GM19397 (cell line): Measurements from ENCODE around the gene IL4I1.
"Not testable (repeated sequence)": the region's sequence is repeated elsewhere in the genome, so short reads cannot be mapped to it uniquely, and the experiment has no call there.

Experiments used
- ATAC-seq: cut with Tn5 transposase; IDR thresholded peaks from one replicate; pipeline ENCODE4 v1.9.1; 2021; ENCODE audit warnings: mild to moderate bottlenecking, moderate library complexity; ENCODE audit not compliant: unreplicated experiment

IL4I1 gene

GRCh38 chr19:49924881-49925210, 28.2 kb upstream of the IL4I1 start:
- not testable (repeated sequence) for ATAC-seq

DNA sequence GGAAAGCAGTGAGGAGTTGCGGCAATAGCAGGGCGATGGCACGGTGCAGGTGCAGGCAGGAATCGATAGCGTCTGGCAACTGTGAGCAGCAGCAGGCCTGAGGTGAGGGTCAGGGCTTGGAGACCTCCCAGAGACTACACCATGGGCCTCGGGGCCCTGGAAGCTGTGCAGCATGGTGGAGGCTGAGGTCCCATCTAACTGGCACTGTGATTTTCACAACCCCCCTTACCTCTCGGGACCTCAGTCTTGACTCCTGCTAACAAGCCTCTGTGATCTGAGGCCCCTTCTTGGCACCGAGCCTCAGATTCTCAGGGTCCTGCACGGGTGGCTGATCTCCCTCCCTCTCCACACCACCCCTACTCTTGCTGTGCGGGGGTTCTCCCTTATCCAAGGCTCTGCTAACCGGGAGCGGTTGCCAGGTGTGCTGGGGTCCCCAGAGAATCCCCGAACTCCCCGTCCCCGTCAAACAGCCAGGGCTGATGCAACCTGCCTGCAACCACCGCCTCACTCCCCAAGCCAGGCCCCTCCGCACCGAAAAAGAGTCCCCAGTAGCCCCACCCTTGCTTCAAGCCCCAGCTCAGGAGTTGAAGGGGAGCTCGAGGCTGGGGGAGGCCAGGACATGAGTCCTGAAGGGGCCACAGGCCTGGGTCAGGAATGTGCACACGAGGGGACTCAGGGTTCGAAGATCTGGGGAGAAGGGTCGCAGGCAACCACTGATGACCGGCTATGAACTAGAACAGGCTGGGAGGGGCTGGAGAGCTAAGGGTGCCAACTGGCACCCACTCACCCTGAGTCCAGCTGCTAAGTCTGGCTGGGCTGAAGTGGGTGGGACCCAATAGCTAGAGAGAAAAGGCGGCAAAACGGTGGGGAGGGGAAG, 27.6 kb upstream of the IL4I1 start:
- ATAC-seq, result no peak

DNA sequence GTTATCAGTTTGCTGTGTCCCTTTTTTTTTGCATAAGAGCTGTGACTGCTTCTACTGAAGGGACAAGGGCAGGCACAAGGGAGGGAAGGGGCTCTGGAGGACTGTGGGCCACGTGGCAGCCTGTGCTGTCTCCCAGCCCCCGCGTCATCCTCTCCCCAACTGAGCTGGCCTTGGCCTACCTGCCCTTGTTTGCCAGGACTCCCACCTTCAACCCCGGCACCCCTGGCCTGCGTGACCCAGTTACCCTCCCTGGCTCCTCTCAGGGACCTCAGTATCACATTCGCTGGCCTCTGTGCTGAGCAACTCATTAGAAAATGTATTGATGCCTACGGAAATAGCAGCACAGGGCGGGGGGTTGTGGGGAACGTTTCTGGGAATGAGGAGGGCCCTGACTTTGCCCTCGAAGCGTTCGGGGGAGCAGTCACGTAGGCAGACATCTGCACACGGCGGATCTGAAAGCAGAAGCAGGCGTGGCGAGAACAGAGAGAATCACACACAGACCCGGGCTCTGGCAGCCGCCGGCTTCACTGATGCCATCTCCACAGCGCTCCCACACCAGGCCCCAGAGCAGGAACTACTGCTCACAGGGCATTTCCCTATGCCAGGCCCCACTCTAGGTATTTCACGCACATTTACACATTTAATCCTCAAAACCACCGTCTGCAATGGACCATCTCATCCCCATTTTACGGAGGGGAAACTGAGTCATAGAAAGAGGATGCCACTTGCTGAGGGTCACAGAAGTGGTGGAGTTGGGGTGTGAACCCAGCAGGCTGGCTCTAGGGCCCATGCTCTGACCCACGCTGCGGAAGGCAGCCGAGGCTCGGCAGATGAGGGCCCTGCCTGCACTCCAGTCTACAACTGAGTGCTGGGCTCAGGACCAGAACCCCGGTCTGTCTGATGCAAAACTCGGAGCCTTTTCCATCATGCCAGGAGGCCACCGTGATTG, 26.6 kb upstream of the IL4I1 start:
- ATAC-seq, result no peak

GRCh38 chr19:49921871-49922795, 25.4 kb upstream of the IL4I1 start:
- no peak for ATAC-seq

DNA sequence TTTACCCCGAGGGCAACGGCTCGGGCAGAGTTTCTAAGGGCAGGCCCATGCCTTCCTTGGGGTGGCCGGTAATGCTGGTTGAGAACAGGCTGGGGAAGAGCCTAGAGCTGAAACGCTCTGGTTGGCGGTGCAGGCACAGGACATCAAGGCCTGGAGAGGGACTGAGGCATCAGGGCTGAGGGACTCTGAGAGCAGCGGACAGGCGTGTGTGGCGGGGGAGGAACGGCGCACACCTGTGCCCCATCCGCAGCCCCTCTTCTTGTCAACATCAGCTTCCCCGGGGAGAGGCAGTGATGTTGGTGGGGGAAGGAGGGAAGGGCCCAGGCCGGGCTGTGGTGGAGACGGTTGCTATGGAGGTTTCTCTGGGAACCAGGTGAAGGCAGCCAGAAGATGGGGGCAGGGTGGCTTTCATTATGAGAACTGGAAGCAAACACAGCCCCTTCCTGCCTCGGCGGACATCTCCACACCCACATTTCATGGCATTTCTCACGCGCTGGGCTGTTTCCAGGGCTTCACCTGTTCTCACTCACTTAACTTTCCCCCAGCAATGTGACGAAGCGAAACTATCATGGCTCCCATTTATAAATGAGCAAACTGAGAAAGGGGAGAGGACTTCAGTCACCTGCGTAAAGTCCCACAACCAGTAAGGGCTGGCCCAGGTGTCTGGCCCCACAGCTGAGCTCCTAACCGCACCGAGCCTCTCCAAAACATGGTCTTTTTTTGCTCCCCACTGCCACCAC, 24.1 kb upstream of the IL4I1 start:
- no peak for ATAC-seq

- no peak for ATAC-seq
Observed at GRCh38 chr19:49918089-49918488, 21.4 kb upstream of the IL4I1 start.

DNA sequence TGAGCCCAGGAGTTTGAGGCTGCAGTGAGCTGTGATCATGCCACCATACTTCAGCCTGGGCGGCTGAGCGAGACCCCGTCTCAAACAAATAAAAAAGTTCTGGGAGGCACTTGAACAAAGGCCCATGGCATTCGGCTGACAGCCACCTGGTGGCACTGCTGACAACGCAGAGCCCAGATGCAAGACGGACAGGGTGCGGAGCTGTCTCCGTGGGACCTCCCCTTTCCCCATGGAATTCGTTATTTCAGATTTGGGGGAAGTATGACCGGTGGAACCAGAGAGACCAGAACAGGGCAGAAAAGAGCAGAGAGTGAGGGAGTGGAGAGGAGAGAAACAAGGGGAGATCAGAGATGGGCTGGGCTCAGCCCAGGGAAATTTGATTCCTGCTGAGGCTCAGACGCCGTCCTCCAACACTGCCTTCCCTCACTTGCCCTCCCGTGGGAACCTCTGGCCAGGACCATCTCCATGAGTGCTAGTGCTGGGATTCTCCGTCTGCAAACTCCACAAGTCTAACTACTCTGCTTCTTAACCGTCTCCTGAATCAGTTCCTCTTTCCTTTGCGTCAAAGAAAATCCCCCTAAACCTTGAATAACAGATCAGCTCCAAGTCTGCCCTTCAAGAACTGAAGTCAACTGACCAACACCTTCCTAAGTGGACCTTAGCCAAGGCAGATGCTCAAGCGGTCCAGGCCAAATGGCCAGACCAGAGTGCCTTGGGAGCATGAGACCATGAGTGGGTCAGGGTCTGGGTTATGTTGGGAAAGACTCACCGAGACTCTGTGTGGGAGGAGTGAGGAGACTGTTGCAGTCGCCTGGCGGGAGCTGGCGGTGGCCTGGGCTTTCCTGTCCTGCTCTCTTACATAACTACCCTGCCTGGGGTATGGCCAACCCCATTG, 20.4 kb upstream of the IL4I1 start:
- no peak for ATAC-seq

GRCh38 chr19:49915271-49915670, 18.6 kb upstream of the IL4I1 start:
- ATAC-seq, result no peak

GRCh38 chr19:49913720-49914119, 17.0 kb upstream of the IL4I1 start:
- no peak for ATAC-seq

- no peak for ATAC-seq
Observed at GRCh38 chr19:49912965-49913685, 16.4 kb upstream of the IL4I1 start.

DNA sequence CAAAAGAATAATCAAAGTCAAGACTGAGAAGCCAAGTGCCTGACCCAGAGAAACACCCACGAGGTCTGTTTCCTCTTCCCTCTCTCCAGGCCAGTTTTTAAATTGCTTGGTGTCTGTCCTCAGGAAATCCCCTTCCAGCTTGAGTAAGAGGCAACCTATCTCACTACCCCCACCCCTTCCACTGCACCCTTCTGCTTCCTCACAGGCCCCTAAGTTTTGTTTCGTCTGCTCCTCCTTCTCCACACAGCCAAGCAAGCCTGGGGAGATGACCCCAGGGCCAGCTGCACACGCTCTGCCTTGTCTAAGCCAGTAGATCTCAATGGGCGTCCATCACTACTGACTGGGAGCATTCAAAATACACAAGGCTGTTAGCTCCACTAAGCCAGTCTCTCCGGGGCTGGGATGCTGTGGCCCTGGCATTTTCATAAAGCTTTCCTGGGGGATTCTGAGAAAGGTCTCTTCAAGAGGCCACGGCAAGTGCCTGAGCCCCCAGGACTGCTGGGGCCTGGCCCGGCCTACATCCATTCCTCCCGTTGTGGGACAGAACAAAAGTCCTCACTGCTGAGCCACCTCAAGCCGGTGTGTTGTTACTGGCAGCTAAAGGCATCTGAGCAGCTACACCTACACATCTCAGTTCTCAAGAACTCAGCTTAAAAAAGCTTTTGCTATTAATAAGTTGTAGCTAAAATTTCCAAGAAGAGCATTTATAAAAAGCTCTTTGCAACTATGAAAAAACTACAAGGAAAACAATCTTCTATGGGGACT, 14.9 kb upstream of the IL4I1 start:
- no peak for ATAC-seq

DNA sequence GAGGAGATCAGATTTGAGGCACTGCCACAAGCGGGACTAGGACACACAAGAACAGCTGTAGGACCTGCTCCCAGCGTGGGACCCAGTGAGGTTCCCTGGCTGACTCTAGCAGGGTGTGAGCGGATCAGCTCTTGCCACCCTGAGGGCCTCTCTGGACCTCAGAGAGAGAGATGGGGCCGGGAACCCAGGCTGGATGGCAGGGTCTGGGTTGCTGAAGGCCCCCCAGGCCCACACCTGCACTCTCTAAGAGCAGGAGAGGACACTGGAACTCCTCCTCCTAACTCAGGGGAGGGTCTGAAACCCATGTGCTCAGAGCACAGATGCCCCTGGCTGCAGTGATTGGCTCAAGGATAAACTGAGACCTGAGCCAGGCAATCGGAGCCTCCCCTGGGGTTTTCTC, 13.5 kb upstream of the IL4I1 start:
- no peak for ATAC-seq

DNA sequence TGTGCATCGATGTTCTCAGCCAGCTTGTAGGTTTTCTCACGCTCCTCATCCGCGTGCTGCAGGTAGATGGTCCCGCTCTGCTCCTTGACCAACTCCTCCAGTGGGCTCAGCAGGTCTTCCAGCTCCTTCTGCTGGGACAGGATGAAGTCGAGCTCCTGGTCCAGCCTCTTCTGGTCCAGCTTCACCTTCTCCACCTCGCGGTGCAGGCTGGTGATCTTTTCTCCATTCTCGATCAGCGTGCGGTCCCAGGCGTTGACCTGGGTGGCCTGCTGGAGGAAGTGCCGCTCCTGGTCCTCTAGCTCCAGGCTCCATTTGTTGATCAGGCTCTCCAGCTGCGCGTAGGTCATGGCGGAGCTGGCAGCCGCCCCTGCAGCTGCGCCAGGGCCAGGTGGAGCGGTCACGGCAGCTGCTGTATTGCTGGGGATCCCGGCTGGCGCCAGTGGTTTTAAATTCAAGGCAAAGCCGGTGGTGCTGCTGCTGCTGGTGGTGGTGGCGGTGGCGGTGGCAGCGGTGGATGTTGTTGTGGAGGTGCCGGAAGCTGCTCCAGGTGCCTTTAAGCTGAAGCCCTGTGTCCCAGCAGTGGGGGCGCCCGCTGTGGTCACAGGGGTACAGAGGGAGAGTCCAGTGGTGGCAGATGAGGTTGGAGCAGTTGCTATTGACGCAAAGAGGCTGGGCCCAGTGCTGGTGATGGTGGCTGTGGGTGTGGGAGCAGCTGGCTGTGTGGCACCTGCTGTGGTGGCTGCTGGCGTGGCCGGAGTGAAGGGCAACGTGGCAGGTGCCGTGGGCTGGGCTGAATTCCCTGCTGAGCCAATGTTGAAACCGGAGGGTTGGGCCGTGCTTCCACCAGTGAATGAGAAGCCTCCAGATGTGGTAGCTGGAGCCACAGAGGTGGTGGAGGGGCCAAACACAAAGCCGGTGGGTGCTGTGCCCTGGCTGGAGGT, 12.1 kb upstream of the IL4I1 start:
- ATAC-seq, result no peak

GRCh38 chr19:49907745-49908446, 11.2 kb upstream of the IL4I1 start:
- ATAC-seq, result no peak

DNA sequence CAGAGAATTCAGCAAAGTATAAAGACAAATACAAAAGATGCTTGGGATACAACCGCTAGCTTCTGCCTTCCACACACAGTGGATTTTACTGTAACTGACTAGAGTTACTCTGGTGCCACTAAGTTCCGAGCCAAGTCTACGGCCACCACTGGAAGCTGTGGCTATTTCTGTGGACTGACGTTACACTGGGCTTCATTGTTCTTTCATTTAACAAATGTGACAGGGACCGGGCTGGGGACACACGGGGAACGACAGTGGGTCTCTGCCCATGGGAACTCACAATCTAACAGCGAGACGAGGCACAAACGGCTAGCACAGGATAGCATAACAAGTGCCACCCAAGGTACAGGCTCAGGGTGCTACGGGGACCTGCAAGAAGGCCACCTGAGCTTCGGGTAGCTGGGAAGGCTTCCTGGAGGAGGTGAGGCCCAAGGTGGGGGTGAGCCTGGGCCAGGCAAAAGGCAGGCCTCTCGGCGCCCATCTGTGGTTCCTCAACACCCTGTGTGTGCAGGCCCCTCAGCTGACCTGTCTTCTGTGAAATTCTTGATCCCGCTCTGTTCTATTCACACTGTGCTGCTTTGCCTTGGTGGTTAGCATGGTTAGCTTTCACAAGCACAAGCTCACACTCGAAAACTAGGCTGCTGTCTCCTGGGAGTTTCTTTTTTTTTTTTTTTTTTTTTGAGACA, 10.3 kb upstream of the IL4I1 start:
- ATAC-seq, result no peak
